Upper lobe of left lung (tissue), 6 donors: ENCODE data around the gene ITPR2. TPM values are rescaled to one million over a fixed set of nuclear protein-coding genes. Genes with fewer than 3 reads are reported as not detected.

Experiments used
- ATAC-seq, 2 donors: fragments of 200-7000 bp; cut with Tn5 transposase; one replicate each; pipeline ENCODE4 v1.9.1; 2022; ENCODE audit warnings: mild to moderate bottlenecking in 2 of 2, moderate library complexity in 2 of 2; ENCODE audit not compliant: low FRiP score in 2 of 2
- DNase-seq, 2 donors: peaks; one replicate each; pipeline ENCODE4 v3.0.0-alpha.2; 2019 to 2020
- H3K27ac ChIP-seq, 4 donors: fragments of 200-600 bp; sonication (generic); one replicate each; pipeline ENCODE4 v1.5.1; 2016 to 2019
- H3K27me3 ChIP-seq, 4 donors: fragments of 200-600 bp; sonication (generic); one replicate each; pipeline ENCODE4 v1.5.1; 2017 to 2019
- H3K36me3 ChIP-seq, 4 donors: fragments of 200-600 bp; sonication (generic); one replicate each; pipeline ENCODE4 v1.5.1; 2016 to 2019
- H3K4me1 ChIP-seq, 4 donors: fragments of 200-600 bp; sonication (generic); one replicate each; pipeline ENCODE4 v1.5.1; 2018 to 2019
- H3K4me3 ChIP-seq, 4 donors: fragments of 200-600 bp; sonication (generic); one replicate each; pipeline ENCODE4 v1.5.1; 2017 to 2019; ENCODE audit warnings: mild to moderate bottlenecking in 2 of 4, moderate library complexity in 1 of 4
- H3K9me3 ChIP-seq, 4 donors: fragments of 200-600 bp; sonication (generic); one replicate each; pipeline ENCODE4 v1.5.1; 2018 to 2019
- CTCF ChIP-seq, 6 experiments: fragments of 450-650 bp in 4 of 6; fragments of 200-600 bp in 2 of 6; sonication (generic) in 2 of 6; IDR thresholded peaks; one replicate each; pipeline ENCODE4 v1.5.1; 2016 to 2019; ENCODE audit warnings: antibody characterized with exemption in 6 of 6
- EP300 ChIP-seq, 4 donors: sonication (generic); formaldehyde crosslinking; IDR thresholded peaks; one replicate each; pipeline ENCODE4 v1.5.1; 2017; ENCODE audit warnings: antibody characterized with exemption in 4 of 4, control low read depth in 2 of 4
- POLR2A ChIP-seq, 4 donors: fragments of 450-650 bp; IDR thresholded peaks; one replicate each; pipeline ENCODE4 v1.5.1; 2016 to 2017; ENCODE audit warnings: antibody characterized with exemption in 4 of 4, mild to moderate bottlenecking in 2 of 4
- POLR2AphosphoS5 ChIP-seq, 2 donors: sonication (generic); formaldehyde crosslinking; IDR thresholded peaks; one replicate each; pipeline ENCODE4 v1.5.1; 2017; ENCODE audit warnings: antibody characterized with exemption in 2 of 2
- WGBS, 2 donors: methylation state at CpG; one replicate each; pipeline ENCODE4 v1.1.5; 2017 to 2018; 5-methylcytosine and 5-hydroxymethylcytosine counted together
- total RNA-seq, 6 donors: library from RNA; depleted of rRNA in 4 of 6; stranded (reverse); fragments of >200 nt in 4 of 6; gene quantifications; one replicate each; pipeline versions ENCODE4 v1.1.0 to v1.2.1, GENCODE V29; 2016 to 2021
- donor health status: DM: no; HTN: no; CAD: no; lungs with moderate emphysema.
- donor health status: DM: no; HTN: yes; CAD: no; lungs with severe emphysema.

The ITPR2 gene
- total RNA-seq, 6 donors from 2014 or later, result 35.5 to 115 (median 45.0) TPM

GRCh38 chr12:26717757-26718156 lies 115.2 kb downstream of the ITPR2 start:
- no peak overlapping the region for H3K4me3 ChIP-seq
- 92 to 98% methylated on average over 2 of the region's 2 CpGs for WGBS, 2 donors
- H3K27ac ChIP-seq, result no peak overlapping the region
- TF ChIP-seq POLR2A (IDR thresholded peaks at IDR 0.05) (no peak), POLR2AphosphoS5 (IDR thresholded peaks at IDR 0.05) (no peak)
- no peaks in the 10 kb centered on the region for H3K9me3 ChIP-seq
- H3K27me3 ChIP-seq, result no peaks in the 10 kb centered on the region
- ATAC-seq (no peak), DNase-seq (no peak)
- H3K36me3 ChIP-seq, result peaks cover 0 to 9% (median 0%) of the 10 kb centered on the region in 4 donors
- H3K4me1 ChIP-seq, result no peaks in the 10 kb centered on the region

- no peak for DNase-seq
- WGBS, 2 donors, result 93 to 96% methylated on average over 5 of the region's 5 CpGs
- ATAC-seq, result no peak
- Histone ChIP-seq H3K4me3 (no peak overlapping the region), H3K4me1 (no peaks in the 10 kb centered on the region), H3K27ac (no peak overlapping the region), H3K36me3 (peaks cover 0 to 11% (median 0%) of the 10 kb centered on the region in 4 donors), H3K9me3 (no peaks in the 10 kb centered on the region), H3K27me3 (no peaks in the 10 kb centered on the region)
- TF ChIP-seq EP300 (IDR thresholded peaks at IDR 0.05) (no peak), CTCF (IDR thresholded peaks at IDR 0.05) (no peak), POLR2AphosphoS5 (IDR thresholded peaks at IDR 0.05) (no peak), POLR2A (IDR thresholded peaks at IDR 0.05) (no peak)
Measured at GRCh38 chr12:26715232-26715631, 117.8 kb downstream of the ITPR2 start.

- H3K27ac ChIP-seq, result no peak overlapping the region
- H3K9me3 ChIP-seq, result no peaks in the 10 kb centered on the region
- peaks cover 0 to 11% (median 0%) of the 10 kb centered on the region in 4 donors for H3K36me3 ChIP-seq
- TF ChIP-seq POLR2AphosphoS5 (IDR thresholded peaks at IDR 0.05), result no peak
- TF ChIP-seq EP300 (IDR thresholded peaks at IDR 0.05), result no peak
- no peak for TF ChIP-seq CTCF (IDR thresholded peaks at IDR 0.05)
- TF ChIP-seq POLR2A (IDR thresholded peaks at IDR 0.05), result no peak
- 92% methylated on average over 8 of the region's 8 CpGs for WGBS, 2 donors
- H3K4me3 ChIP-seq, result no peak overlapping the region
- DNase-seq, result no peak
- ATAC-seq, result no peak
- no peaks in the 10 kb centered on the region for H3K27me3 ChIP-seq
- no peaks in the 10 kb centered on the region for H3K4me1 ChIP-seq
Measured at GRCh38 chr12:26713885-26714383, 119.1 kb downstream of the ITPR2 start.

GRCh38 chr12:26712892-26713291 lies 120.1 kb downstream of the ITPR2 start:
- no peaks in the 10 kb centered on the region for H3K4me1 ChIP-seq
- ATAC-seq (peak in 1 of 2 donors; percentile 37), DNase-seq (no peak)
- TF ChIP-seq EP300 (IDR thresholded peaks at IDR 0.05), result no peak
- no peak for TF ChIP-seq POLR2A (IDR thresholded peaks at IDR 0.05)
- TF ChIP-seq CTCF (IDR thresholded peaks at IDR 0.05), result no peak
- TF ChIP-seq POLR2AphosphoS5 (IDR thresholded peaks at IDR 0.05), result no peak
- H3K27me3 ChIP-seq, result no peaks in the 10 kb centered on the region
- H3K4me3 ChIP-seq, result no peak overlapping the region
- 50 to 53% methylated on average over 1 to 5 of the region's 5 CpGs for WGBS, 2 donors
- no peaks in the 10 kb centered on the region for H3K9me3 ChIP-seq
- H3K27ac ChIP-seq, result no peak overlapping the region
- H3K36me3 ChIP-seq, result peaks cover 0 to 11% (median 0%) of the 10 kb centered on the region in 4 donors

- 82 to 89% methylated on average over 3 of the region's 3 CpGs for WGBS, 2 donors
- H3K9me3 ChIP-seq, result no peaks in the 10 kb centered on the region
- DNase-seq (no peak), ATAC-seq (no peak)
- no peak overlapping the region for H3K27ac ChIP-seq
- H3K36me3 ChIP-seq, result peaks cover 0 to 11% (median 0%) of the 10 kb centered on the region in 4 donors
- H3K27me3 ChIP-seq, result no peaks in the 10 kb centered on the region
- TF ChIP-seq CTCF (IDR thresholded peaks at IDR 0.05), result no peak
- no peak for TF ChIP-seq POLR2AphosphoS5 (IDR thresholded peaks at IDR 0.05)
- no peak for TF ChIP-seq POLR2A (IDR thresholded peaks at IDR 0.05)
- TF ChIP-seq EP300 (IDR thresholded peaks at IDR 0.05), result no peak
- H3K4me3 ChIP-seq, result no peak overlapping the region
- no peaks in the 10 kb centered on the region for H3K4me1 ChIP-seq
Measured at GRCh38 chr12:26711569-26711968, 121.4 kb downstream of the ITPR2 start.
